Muscle of leg (tissue), 11 donors: ENCODE results near the gene LCE3E. TPM values are rescaled to one million over a fixed set of nuclear protein-coding genes. Genes with fewer than 3 reads are reported as not detected.

ENCODE experiments used
- DNase-seq: peaks from one replicate; pipeline ENCODE4 v3.0.0; 2013
- H3K27ac ChIP-seq: one replicate; pipeline ENCODE4 v1.5.1; 2013; ENCODE audit warnings: mild to moderate bottlenecking, low read length, control low read depth
- H3K27me3 ChIP-seq: one replicate; pipeline ENCODE4 v1.6.1; 2013; ENCODE audit warnings: low read length; ENCODE audit not compliant: control insufficient read depth, insufficient read depth
- H3K36me3 ChIP-seq: one replicate; pipeline ENCODE4 v1.6.1; 2013; ENCODE audit warnings: low read length; ENCODE audit not compliant: control insufficient read depth, insufficient read depth
- H3K4me1 ChIP-seq: one replicate; pipeline ENCODE4 v1.6.1; 2013; ENCODE audit warnings: low read length; ENCODE audit not compliant: control insufficient read depth, insufficient read depth
- H3K4me3 ChIP-seq: one replicate; pipeline ENCODE4 v1.5.1; 2013; ENCODE audit warnings: low read length, control low read depth
- H3K9me3 ChIP-seq: replicated peaks from 2 replicates; pipeline ENCODE4 v1.6.1; 2013; ENCODE audit warnings: low read depth, low read length; ENCODE audit not compliant: control insufficient read depth
- WGBS: methylation state at CpG from one replicate; pipeline ENCODE4 v1.1.5; 2013; ENCODE audit warnings: missing lambda C conversion rate; ENCODE audit not compliant: insufficient coverage; 5-methylcytosine and 5-hydroxymethylcytosine counted together
- polyA plus RNA-seq, 8 donors: library from polyadenylated mRNA; unstranded; fragments of 120-200 nt; gene quantifications; one replicate each; pipeline versions ENCODE4 v1.2.1 to v1.2.3, GENCODE V29; 2013; ENCODE audit warnings: inconsistent platforms in 1 of 8, low replicate concordance in 1 of 8; ENCODE audit not compliant: insufficient read length in 8 of 8, insufficient read depth in 1 of 8
- total RNA-seq: library from RNA; stranded (reverse); fragments of 120-200 nt; gene quantifications from one replicate; pipeline ENCODE4 v1.2.4, GENCODE V29; 2013

Gene LCE3E
- total and polyA plus RNA-seq, 9 donors, result not detected

DNA sequence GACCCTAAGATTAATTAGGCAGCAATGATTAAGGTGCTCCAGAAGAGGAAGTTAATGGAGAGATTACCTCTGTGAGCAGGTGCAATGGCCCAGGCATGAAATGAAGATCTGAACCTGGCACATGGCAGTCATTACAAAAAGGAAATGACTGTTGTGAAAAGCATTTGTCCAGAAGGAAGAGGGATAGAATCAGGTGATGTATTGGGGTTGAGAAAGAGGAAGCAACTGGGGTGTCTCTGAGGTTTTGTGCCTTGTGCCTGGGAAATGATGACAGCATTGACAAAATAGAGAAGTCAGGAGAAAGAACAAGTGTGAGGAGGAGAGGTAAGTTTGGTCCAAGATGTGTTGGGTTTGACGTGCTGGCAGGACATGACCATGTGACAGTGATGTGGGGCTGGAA lies 46.7 kb downstream of the LCE3E start:
- H3K4me1 ChIP-seq, result peaks cover 6% of the 10 kb centered on the region
- no peak overlapping the region for H3K27ac ChIP-seq
- H3K4me3 ChIP-seq, result no peak overlapping the region
- no peaks in the 10 kb centered on the region for H3K36me3 ChIP-seq
- WGBS, result no CpG with 5 or more reads among the region's 1 CpG
- no peak for DNase-seq
- peaks cover 20% of the 10 kb centered on the region for H3K27me3 ChIP-seq
- no peaks in the 10 kb centered on the region for H3K9me3 ChIP-seq

DNA sequence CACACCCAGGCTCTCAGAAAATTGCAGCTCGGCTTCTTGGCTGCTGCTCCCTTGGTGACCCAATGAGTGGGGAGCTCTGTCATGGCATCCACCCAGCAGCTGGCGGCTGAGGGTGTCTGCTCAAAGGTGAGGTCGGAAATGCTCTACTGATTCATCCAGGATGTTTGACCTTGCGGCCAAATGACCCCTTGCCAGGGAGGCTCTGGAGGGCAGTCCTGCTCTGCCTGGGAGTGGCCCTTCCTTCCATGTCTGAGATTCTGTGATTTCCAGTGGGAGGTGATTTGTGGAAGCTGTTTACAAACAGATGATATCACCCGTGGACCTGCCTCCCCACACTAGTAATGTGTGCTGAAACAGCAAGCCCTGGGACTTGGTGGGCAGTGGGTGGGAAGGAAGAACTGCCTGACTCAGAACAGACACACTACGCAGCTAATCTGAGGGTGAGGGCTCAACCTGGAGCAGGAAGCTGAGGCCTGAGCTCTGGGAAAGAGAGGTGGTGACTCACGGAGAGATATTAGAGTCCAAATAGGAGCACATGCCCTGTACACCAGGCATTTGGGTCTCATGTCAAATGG lies 49.3 kb downstream of the LCE3E start:
- DNase-seq, result no peak
- 60% methylated on average over 6 of the region's 7 CpGs for WGBS
- H3K27me3 ChIP-seq, result peaks cover 31% of the 10 kb centered on the region

DNA sequence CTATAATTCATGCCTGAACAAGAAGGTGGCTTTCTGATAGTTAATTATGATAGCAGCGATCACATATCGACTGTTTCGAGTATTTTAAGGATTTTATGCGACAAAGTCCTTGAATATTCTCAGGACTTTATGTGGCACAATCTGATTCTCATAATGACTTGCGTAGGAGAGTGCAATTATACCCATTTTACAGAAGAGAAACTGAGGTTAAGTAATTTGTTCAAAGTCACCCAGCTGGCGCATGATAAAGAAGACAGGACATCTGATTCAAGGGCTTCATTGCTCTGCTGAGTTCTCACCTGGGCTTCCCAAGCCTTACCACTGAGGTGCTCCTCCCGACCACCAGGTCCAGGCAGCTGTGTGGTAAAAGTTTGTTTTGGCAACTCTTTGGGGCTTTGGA lies 50.5 kb downstream of the LCE3E start:
- no peak for DNase-seq
- peaks cover 6% of the 10 kb centered on the region for H3K4me1 ChIP-seq
- no CpG with 5 or more reads among the region's 7 CpGs for WGBS
- no peak overlapping the region for H3K27ac ChIP-seq
- peaks cover 31% of the 10 kb centered on the region for H3K27me3 ChIP-seq
- no peaks in the 10 kb centered on the region for H3K9me3 ChIP-seq
- H3K4me3 ChIP-seq, result no peak overlapping the region
- no peaks in the 10 kb centered on the region for H3K36me3 ChIP-seq

More for the DNA sequence above, 49.3 kb downstream of the LCE3E start:
- Histone ChIP-seq H3K9me3 (no peaks in the 10 kb centered on the region), H3K36me3 (no peaks in the 10 kb centered on the region), H3K4me1 (peaks cover 6% of the 10 kb centered on the region), H3K27ac (no peak overlapping the region), H3K4me3 (no peak overlapping the region)

Other genes starting within 250 kb of the LCE3E start
- not detected for gene FLG, start 241.5 kb downstream of the LCE3E start, total RNA-seq
- gene FLG, start 241.5 kb downstream of the LCE3E start, polyA plus RNA-seq, result 1 to 10 TPM in 2 of 8 donors, under 1 TPM in 6; 0.20 to 1.6 (median 0.52) TPM
- not detected for gene FLG2, start 206.8 kb downstream of the LCE3E start, total RNA-seq
- gene FLG2, start 206.8 kb downstream of the LCE3E start, polyA plus RNA-seq, result under 1 TPM in 6 of 8 donors, not detected in 2; 0.01 to 0.11 (median 0.04) TPM
- gene CRNN, start 152.5 kb downstream of the LCE3E start, total RNA-seq, result not detected
- gene CRNN, start 152.5 kb downstream of the LCE3E start, polyA plus RNA-seq, result not detected
- not detected for gene LCE5A, start 56.0 kb downstream of the LCE3E start, total RNA-seq
- not detected for gene LCE5A, start 56.0 kb downstream of the LCE3E start, polyA plus RNA-seq
- not detected for gene CRCT1, start 52.3 kb downstream of the LCE3E start, total RNA-seq
- gene CRCT1, start 52.3 kb downstream of the LCE3E start, polyA plus RNA-seq, result not detected
- not detected for gene LCE3D, start 13.7 kb upstream of the LCE3E start, total RNA-seq
- gene LCE3D, start 13.7 kb upstream of the LCE3E start, polyA plus RNA-seq, result not detected
- gene LCE3C, start 33.5 kb upstream of the LCE3E start, total RNA-seq, result not detected
- gene LCE3C, start 33.5 kb upstream of the LCE3E start, polyA plus RNA-seq, result not detected
- gene LCE3B, start 47.0 kb upstream of the LCE3E start, total RNA-seq, result not detected
- gene LCE3B, start 47.0 kb upstream of the LCE3E start, polyA plus RNA-seq, result not detected
- not detected for gene LCE3A, start 56.3 kb upstream of the LCE3E start, total RNA-seq
- not detected for gene LCE3A, start 56.3 kb upstream of the LCE3E start, polyA plus RNA-seq
- not detected for gene LCE2D, start 96.6 kb upstream of the LCE3E start, total RNA-seq
- gene LCE2D, start 96.6 kb upstream of the LCE3E start, polyA plus RNA-seq, result not detected
- gene LCE2C, start 108.5 kb upstream of the LCE3E start, total RNA-seq, result not detected
- gene LCE2C, start 108.5 kb upstream of the LCE3E start, polyA plus RNA-seq, result not detected
- not detected for gene LCE2B, start 119.3 kb upstream of the LCE3E start, total RNA-seq
- gene LCE2B, start 119.3 kb upstream of the LCE3E start, polyA plus RNA-seq, result not detected
- not detected for gene LCE2A, start 131.6 kb upstream of the LCE3E start, total RNA-seq
- gene LCE2A, start 131.6 kb upstream of the LCE3E start, polyA plus RNA-seq, result not detected
- not detected for gene LCE4A, start 141.4 kb upstream of the LCE3E start, total RNA-seq
- gene LCE4A, start 141.4 kb upstream of the LCE3E start, polyA plus RNA-seq, result not detected
- not detected for gene KPRP, start 191.2 kb upstream of the LCE3E start, total RNA-seq
- gene KPRP, start 191.2 kb upstream of the LCE3E start, polyA plus RNA-seq, result not detected
- gene LCE1F, start 208.4 kb upstream of the LCE3E start, total RNA-seq, result not detected
- not detected for gene LCE1F, start 208.4 kb upstream of the LCE3E start, polyA plus RNA-seq
- not detected for gene LCE1E, start 219.5 kb upstream of the LCE3E start, total RNA-seq
- not detected for gene LCE1E, start 219.5 kb upstream of the LCE3E start, polyA plus RNA-seq
- gene LCE1D, start 229.9 kb upstream of the LCE3E start, total RNA-seq, result not detected
- not detected for gene LCE1D, start 229.9 kb upstream of the LCE3E start, polyA plus RNA-seq
- gene LCE1C, start 239.9 kb upstream of the LCE3E start, total RNA-seq, result not detected
- gene LCE1C, start 239.9 kb upstream of the LCE3E start, polyA plus RNA-seq, result not detected
- not detected for gene LCE1B, start 245.2 kb upstream of the LCE3E start, total RNA-seq
- gene LCE1B, start 245.2 kb upstream of the LCE3E start, polyA plus RNA-seq, result not detected